H54 (cell line): ENCODE data around the gene LAMA3.

ENCODE experiments used
- DNase-seq: peaks from one replicate; pipeline ENCODE4 v3.0.0; 2011; ENCODE audit warnings: low spot score, mixed read lengths; ENCODE audit not compliant: insufficient read length
- FAIRE-seq: peaks from 3 replicates; lab custom pipeline; 2011; peaks lifted over from hg19 to GRCh38; lab: Jason Lieb, UNC
- POLR2A ChIP-seq: IDR thresholded peaks from 2 replicates; pipeline ENCODE4 v1.6.1; 2011; ENCODE audit warnings: low read depth, mild to moderate bottlenecking, low read length

The LAMA3 gene

DNA sequence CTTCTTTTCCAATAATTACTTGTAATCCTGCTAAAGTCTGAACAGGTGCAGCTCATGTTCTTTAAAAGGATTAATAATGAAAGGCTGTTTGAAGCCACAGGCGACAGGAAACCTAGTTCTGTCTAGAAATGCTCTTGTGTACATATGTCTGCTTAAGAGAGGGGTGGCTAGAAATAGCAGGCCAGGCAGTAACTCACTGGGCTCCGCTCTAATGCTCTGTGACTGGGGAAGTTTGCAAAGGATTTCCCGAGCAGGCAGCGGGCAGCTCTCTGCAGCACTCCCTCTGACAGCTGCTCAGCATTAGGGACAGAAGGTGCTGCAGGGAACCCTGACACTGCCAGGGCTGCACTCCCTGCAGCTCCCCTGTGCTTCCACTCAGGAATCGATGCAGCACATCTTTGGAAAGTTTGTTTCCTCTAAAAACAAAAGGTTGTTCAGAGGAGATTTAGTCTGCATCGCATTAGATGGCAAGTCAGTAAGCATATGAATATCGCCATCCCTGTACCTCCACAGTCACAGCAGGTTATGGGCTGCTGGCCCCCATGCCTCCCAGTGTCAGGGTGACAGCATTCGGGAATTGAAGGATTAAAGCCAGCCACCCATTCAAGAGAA, 292.2 kb downstream of the LAMA3 start:
- DNase-seq (no peak), FAIRE-seq (no peak)
- TF ChIP-seq POLR2A, result no peak

- FAIRE-seq (no peak), DNase-seq (peak; percentile 12)
- TF ChIP-seq POLR2A, result no peak
Measured at GRCh38 chr18:23982155-23983079, 293.2 kb downstream of the LAMA3 start.

- DNase-seq (no peak), FAIRE-seq (no peak)
- TF ChIP-seq POLR2A, result no peak
Measured at GRCh38 chr18:23983112-23983511, 293.9 kb downstream of the LAMA3 start.

DNA sequence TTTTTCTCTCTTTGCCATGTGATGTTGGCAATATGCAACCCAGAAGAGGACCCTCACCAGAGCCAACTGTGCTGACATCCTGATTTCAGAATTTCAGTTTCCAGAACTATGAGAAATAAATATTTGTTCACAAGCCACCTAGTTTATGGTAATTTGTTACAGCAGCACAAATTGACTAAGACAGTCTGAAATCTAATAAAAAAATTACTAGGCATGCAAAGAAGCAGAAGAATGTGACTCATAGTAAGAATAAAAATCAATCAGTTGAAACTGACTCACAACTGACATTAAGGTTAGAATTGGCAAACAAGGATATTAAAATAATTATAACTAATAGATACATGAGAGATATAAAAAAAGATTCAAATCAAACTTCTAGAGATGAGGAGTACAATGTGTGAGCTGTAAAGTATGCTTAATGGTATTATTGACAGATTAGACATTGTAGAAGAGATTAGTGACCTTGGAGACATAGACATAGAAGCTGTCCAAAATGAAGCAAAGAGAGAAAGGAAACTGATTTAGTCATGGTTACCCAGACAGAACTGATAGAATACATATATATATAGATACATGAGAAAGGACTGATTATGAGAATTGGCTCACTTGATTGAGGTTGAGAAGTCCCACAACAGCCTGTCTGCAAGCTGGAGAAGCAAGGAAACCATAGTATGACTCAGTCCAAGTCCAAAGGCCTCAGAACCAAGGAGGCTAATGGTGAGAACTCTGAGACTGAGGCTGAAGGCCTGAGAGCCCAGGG, 297.5 kb downstream of the LAMA3 start:
- DNase-seq, result no peak
- no peak for TF ChIP-seq POLR2A
- FAIRE-seq, result no peak

- TF ChIP-seq POLR2A, result no peak
- DNase-seq (no peak), FAIRE-seq (no peak)
Measured at GRCh38 chr18:23990474-23991410, 301.5 kb downstream of the LAMA3 start.

GRCh38 chr18:23992089-23992940, 303.1 kb downstream of the LAMA3 start:
- FAIRE-seq (no peak), DNase-seq (no peak)
- no peak for TF ChIP-seq POLR2A

- no peak for DNase-seq
- FAIRE-seq, result no peak
Measured at GRCh38 chr18:23992941-23993280, 303.7 kb downstream of the LAMA3 start.

DNA sequence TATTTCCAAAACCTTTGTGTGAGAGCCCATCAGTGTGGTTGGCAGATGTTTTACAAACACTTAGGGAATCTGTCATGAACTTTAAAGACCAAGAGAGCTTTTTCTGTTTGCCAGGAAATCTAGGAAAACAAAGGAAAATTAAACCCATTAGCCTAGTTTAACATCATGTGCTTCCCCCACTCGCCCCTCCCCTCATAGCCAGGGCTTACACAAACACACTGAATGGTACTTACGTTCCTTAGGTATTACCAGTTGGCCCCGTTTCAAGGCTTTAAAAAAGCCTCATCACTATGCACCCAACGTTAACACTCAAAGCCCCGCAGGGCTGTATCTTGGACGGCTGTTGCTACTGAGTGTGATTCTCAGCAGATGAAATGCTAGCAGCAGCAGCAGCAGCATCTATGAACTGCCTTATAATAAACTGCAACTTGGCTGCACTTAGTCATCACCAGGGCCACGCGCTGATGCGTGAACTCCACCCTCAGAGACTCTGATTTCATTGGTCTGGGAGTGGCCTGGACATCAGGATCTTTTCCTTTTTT, 305.2 kb downstream of the LAMA3 start:
- TF ChIP-seq POLR2A, result no peak
- DNase-seq (peak; percentile 15), FAIRE-seq (peak; percentile 95)

More at GRCh38 chr18:23992941-23993280, 303.7 kb downstream of the LAMA3 start:
- no peak for TF ChIP-seq POLR2A

GRCh38 chr18:23995180-23995579, 305.9 kb downstream of the LAMA3 start:
- DNase-seq (no peak), FAIRE-seq (no peak)
- TF ChIP-seq POLR2A, result no peak

- no peak for DNase-seq
- FAIRE-seq, result no peak
- no peak for TF ChIP-seq POLR2A
Measured at GRCh38 chr18:23998018-23998417, 308.8 kb downstream of the LAMA3 start.

GRCh38 chr18:23998820-23999219, 309.6 kb downstream of the LAMA3 start:
- FAIRE-seq, result no peak
- DNase-seq, result no peak

More at GRCh38 chr18:23998820-23999219, 309.6 kb downstream of the LAMA3 start:
- TF ChIP-seq POLR2A, result no peak
